CD14-positive monocyte (primary cell): ENCODE measurements around the gene GLDC. TPM values are rescaled to one million over a fixed set of nuclear protein-coding genes. Genes with fewer than 3 reads are reported as not detected.

Experiments used
- DNase-seq, 3 donors: peaks; one replicate each; pipeline ENCODE4 v3.0.0-alpha.2; 2011 to 2022
- H2AFZ ChIP-seq: 2 replicates; pipeline ENCODE4 v1.6.0; 2012; ENCODE audit warnings: mild to moderate bottlenecking, low read depth, low read length, inconsistent platforms; ENCODE audit not compliant: insufficient read depth, poor library complexity, severe bottlenecking
- H3K27ac ChIP-seq, 2 donors: 1 replicate in 1 of 2; 2 replicates in 1 of 2; pipeline ENCODE4 v1.5.1; 2012 to 2013; ENCODE audit warnings: low read length in 2 of 2, control low read depth in 1 of 2, inconsistent platforms in 1 of 2, low read depth in 1 of 2, mild to moderate bottlenecking in 1 of 2
- H3K27me3 ChIP-seq, 2 donors: one replicate each; pipeline versions ENCODE4 v1.6.0 to v1.6.1; 2011 to 2013; ENCODE audit warnings: low read length in 2 of 2; ENCODE audit not compliant: control insufficient read depth in 2 of 2, insufficient read depth in 2 of 2
- H3K36me3 ChIP-seq, 2 donors: replicated peaks in 1 of 2; 1 replicate in 1 of 2; 2 replicates in 1 of 2; pipeline versions ENCODE4 v1.5.1 to v1.6.1; 2012 to 2013; ENCODE audit warnings: low read length in 2 of 2, control low read depth in 1 of 2, inconsistent platforms in 1 of 2, mild to moderate bottlenecking in 1 of 2; ENCODE audit not compliant: insufficient read depth in 2 of 2, control insufficient read depth in 1 of 2
- H3K4me1 ChIP-seq, 2 donors: 1 replicate in 1 of 2; 2 replicates in 1 of 2; pipeline versions ENCODE4 v1.5.1 to v1.6.1; 2012 to 2013; ENCODE audit warnings: low read length in 2 of 2, control low read depth in 1 of 2, inconsistent platforms in 1 of 2, mild to moderate bottlenecking in 1 of 2, moderate library complexity in 1 of 2; ENCODE audit not compliant: insufficient read depth in 2 of 2, control insufficient read depth in 1 of 2
- H3K4me2 ChIP-seq: replicated peaks from 2 replicates; pipeline ENCODE3; 2012; ENCODE audit warnings: low read length, moderate library complexity, mild to moderate bottlenecking; ENCODE audit not compliant: poor library complexity, severe bottlenecking; ENCODE audit errors: extremely low read depth
- H3K4me3 ChIP-seq, 3 experiments: fragments of 200-600 bp in 1 of 3; sonication (generic) in 1 of 3; replicated peaks in 1 of 3; 1 replicate in 2 of 3; 2 replicates in 1 of 3; pipeline ENCODE4 v1.5.1; 2011 to 2013; ENCODE audit warnings: low read length in 3 of 3, mild to moderate bottlenecking in 3 of 3, control low read depth in 2 of 3, low read depth in 2 of 3, inconsistent platforms in 1 of 3, moderate library complexity in 1 of 3
- H3K79me2 ChIP-seq: 2 replicates; pipeline ENCODE4 v1.6.0; 2012; ENCODE audit warnings: mild to moderate bottlenecking, control low read depth, inconsistent platforms, low read length, moderate library complexity; ENCODE audit not compliant: insufficient read depth
- H3K9ac ChIP-seq: 2 replicates; pipeline ENCODE4 v1.6.0; 2017; ENCODE audit warnings: low read length, mild to moderate bottlenecking; ENCODE audit not compliant: insufficient read depth, poor library complexity, severe bottlenecking
- H3K9me3 ChIP-seq, 2 donors: replicated peaks in 1 of 2; 1 replicate in 1 of 2; 2 replicates in 1 of 2; pipeline versions ENCODE4 v1.5.1 to v1.6.1; 2012 to 2013; ENCODE audit warnings: low read length in 2 of 2, control low read depth in 1 of 2; ENCODE audit not compliant: control insufficient read depth in 1 of 2, insufficient read depth in 1 of 2
- H4K20me1 ChIP-seq: 2 replicates; pipeline ENCODE4 v1.6.0; 2012; ENCODE audit warnings: mild to moderate bottlenecking, low read length, control low read depth, moderate library complexity; ENCODE audit not compliant: insufficient read depth
- H3K27ac Mint-ChIP-seq, 7 donors: one replicate each; pipeline ENCODE4 v1.8.0; 2020; ENCODE audit warnings: mild to moderate bottlenecking in 7 of 7, mixed read lengths in 7 of 7, moderate library complexity in 6 of 7, inconsistent platforms in 2 of 7
- H3K27me3 Mint-ChIP-seq, 3 donors: one replicate each; pipeline ENCODE4 v1.8.0; 2021 to 2022; ENCODE audit warnings: low read depth in 3 of 3, mild to moderate bottlenecking in 3 of 3, mixed read lengths in 3 of 3, moderate library complexity in 3 of 3, inconsistent platforms in 1 of 3
- H3K36me3 Mint-ChIP-seq, 2 donors: one replicate each; pipeline ENCODE4 v1.8.0; 2020; ENCODE audit warnings: mixed read lengths in 2 of 2, inconsistent platforms in 1 of 2, mild to moderate bottlenecking in 1 of 2
- H3K4me1 Mint-ChIP-seq: one replicate; pipeline ENCODE4 v1.8.0; 2020; ENCODE audit warnings: mild to moderate bottlenecking, mixed read lengths
- H3K4me3 Mint-ChIP-seq, 2 donors: one replicate each; pipeline ENCODE4 v1.8.0; 2020; ENCODE audit warnings: mild to moderate bottlenecking in 2 of 2, mixed read lengths in 2 of 2, moderate library complexity in 1 of 2
- H3K9me3 Mint-ChIP-seq, 7 donors: one replicate each; pipeline ENCODE4 v1.8.0; 2020 to 2022; ENCODE audit warnings: mixed read lengths in 7 of 7, mild to moderate bottlenecking in 6 of 7, moderate library complexity in 6 of 7, inconsistent platforms in 2 of 7
- WGBS: methylation state at CpG from one replicate; pipeline ENCODE4 v1.1.5; 2013; ENCODE audit warnings: missing lambda C conversion rate; ENCODE audit not compliant: insufficient coverage; 5-methylcytosine and 5-hydroxymethylcytosine counted together
- intact Hi-C, 2 donors: fragments of 100-400 bp; cut with micrococcal nuclease; formaldehyde crosslinking; loops; one replicate each; pipeline versions ENCODE4 v1.15.0 to v1.15.1; 2023
- polyA plus RNA-seq, 3 donors: library from polyadenylated mRNA; depleted of rRNA in 1 of 3; unstranded in 2 of 3; stranded (reverse) in 1 of 3; fragments of 300-500 nt in 2 of 3; fragments of >200 nt in 1 of 3; fragmentation: Illumina TruSeq in 2 of 3; gene quantifications; 1 replicate in 2 of 3; 2 replicates in 1 of 3; pipeline ENCODE4 v1.2.3, GENCODE V29; 2012 to 2021
- TF ChIP-seq, protein P1 (sequence below): fragments of 200-600 bp; IDR thresholded peaks from one replicate; pipeline ENCODE4 v1.8.0; 2022; ENCODE audit warnings: antibody characterized with exemption, mild to moderate bottlenecking

The GLDC gene
- polyA plus RNA-seq, 3 donors = not detected

- H3K4me1 Mint-ChIP-seq = no peaks in the 10 kb centered on the region
- H3K4me3 ChIP-seq = no peak overlapping the region
- peaks cover 11 to 15% of the 10 kb centered on the region in 2 donors for H3K36me3 ChIP-seq
- no peaks in the 10 kb centered on the region for H3K27me3 Mint-ChIP-seq
- H4K20me1 ChIP-seq = no peaks in the 10 kb centered on the region
- H3K36me3 Mint-ChIP-seq = peaks cover 15 to 21% of the 10 kb centered on the region in 2 donors
- H2AFZ ChIP-seq = no peak overlapping the region
- TF ChIP-seq, protein P1, sequence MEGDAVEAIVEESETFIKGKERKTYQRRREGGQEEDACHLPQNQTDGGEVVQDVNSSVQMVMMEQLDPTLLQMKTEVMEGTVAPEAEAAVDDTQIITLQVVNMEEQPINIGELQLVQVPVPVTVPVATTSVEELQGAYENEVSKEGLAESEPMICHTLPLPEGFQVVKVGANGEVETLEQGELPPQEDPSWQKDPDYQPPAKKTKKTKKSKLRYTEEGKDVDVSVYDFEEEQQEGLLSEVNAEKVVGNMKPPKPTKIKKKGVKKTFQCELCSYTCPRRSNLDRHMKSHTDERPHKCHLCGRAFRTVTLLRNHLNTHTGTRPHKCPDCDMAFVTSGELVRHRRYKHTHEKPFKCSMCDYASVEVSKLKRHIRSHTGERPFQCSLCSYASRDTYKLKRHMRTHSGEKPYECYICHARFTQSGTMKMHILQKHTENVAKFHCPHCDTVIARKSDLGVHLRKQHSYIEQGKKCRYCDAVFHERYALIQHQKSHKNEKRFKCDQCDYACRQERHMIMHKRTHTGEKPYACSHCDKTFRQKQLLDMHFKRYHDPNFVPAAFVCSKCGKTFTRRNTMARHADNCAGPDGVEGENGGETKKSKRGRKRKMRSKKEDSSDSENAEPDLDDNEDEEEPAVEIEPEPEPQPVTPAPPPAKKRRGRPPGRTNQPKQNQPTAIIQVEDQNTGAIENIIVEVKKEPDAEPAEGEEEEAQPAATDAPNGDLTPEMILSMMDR = no peak
- H3K9me3 ChIP-seq = no peaks in the 10 kb centered on the region
- H3K9ac ChIP-seq = no peak overlapping the region
- H3K27ac ChIP-seq = no peak overlapping the region
- WGBS = no CpG with 5 or more reads among the region's 3 CpGs
- no peaks in the 10 kb centered on the region for H3K27me3 ChIP-seq
- H3K4me3 Mint-ChIP-seq = no peak overlapping the region
- DNase-seq = no peak
- no peak overlapping the region for H3K27ac Mint-ChIP-seq
- H3K4me2 ChIP-seq = no peak overlapping the region
- no peaks in the 10 kb centered on the region for H3K79me2 ChIP-seq
- intact Hi-C loops = no loop called here
- H3K9me3 Mint-ChIP-seq = peaks cover 0 to under 1% (median 0%) of the 10 kb centered on the region in 7 donors
- H3K4me1 ChIP-seq = no peaks in the 10 kb centered on the region
These were observed 133.4 kb downstream of the GLDC start for GRCh38 chr9:6512085-6512657.

DNA sequence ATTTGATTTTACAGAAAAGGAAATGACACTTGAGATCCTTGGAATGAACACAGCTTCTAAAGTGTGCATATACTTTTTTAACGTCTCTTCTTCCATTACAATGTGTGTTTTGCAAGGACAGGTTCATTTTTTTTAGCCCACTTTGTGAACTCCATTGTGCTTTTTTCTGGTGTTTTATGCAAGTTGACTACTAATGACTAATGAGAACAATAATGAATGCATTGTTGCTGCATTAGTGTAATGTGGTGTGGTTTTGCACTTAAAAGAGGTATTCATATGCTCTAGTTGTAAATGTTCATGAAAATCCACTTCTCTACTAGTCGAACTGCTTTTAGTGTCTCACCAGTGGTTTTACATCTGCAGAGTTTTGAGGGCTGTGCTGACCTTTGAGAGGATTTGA lies 139.0 kb downstream of the GLDC start:
- TF ChIP-seq, protein P1 = no peak
- no peak overlapping the region for H3K27ac ChIP-seq
- H3K9ac ChIP-seq = no peak overlapping the region
- H4K20me1 ChIP-seq = no peaks in the 10 kb centered on the region
- H3K27me3 Mint-ChIP-seq = peaks cover 0 to 3% (median 0%) of the 10 kb centered on the region in 3 donors
- H3K36me3 ChIP-seq = peaks cover 52 to 70% of the 10 kb centered on the region in 2 donors
- H3K4me1 Mint-ChIP-seq = no peaks in the 10 kb centered on the region
- peaks cover 57 to 67% of the 10 kb centered on the region in 2 donors for H3K36me3 Mint-ChIP-seq
- no peaks in the 10 kb centered on the region for H3K4me1 ChIP-seq
- H3K27ac Mint-ChIP-seq = no peak overlapping the region
- intact Hi-C loops = no loop called here
- H3K79me2 ChIP-seq = no peaks in the 10 kb centered on the region
- no peak overlapping the region for H3K4me3 Mint-ChIP-seq
- no peaks in the 10 kb centered on the region for H3K9me3 ChIP-seq
- no peaks in the 10 kb centered on the region for H3K9me3 Mint-ChIP-seq
- H3K27me3 ChIP-seq = no peaks in the 10 kb centered on the region
- DNase-seq = no peak
- no peak overlapping the region for H2AFZ ChIP-seq
- no CpG with 5 or more reads among the region's 2 CpGs for WGBS
- H3K4me2 ChIP-seq = no peak overlapping the region
- H3K4me3 ChIP-seq = no peak overlapping the region
